OCI-LY1 (cell line): ENCODE measurements around the gene RBKS.

Experiments used
- H2AFZ ChIP-seq: fragments of 200-600 bp; sonication (generic), shearing (Covaris generic); 2 replicates; pipeline ENCODE4 v1.6.0; 2014; ENCODE audit warnings: antibody characterized with exemption, mild to moderate bottlenecking, low read length
- H3F3A ChIP-seq: fragments of 200-600 bp; sonication (generic), shearing (Covaris generic); 2 replicates; pipeline ENCODE4 v1.6.0; 2014; ENCODE audit warnings: mild to moderate bottlenecking, antibody characterized with exemption, low read length, moderate library complexity; ENCODE audit not compliant: insufficient read depth
- H3K27ac ChIP-seq: fragments of 200-600 bp; sonication (generic); 2 replicates; pipeline ENCODE4 v1.5.1; 2014; ENCODE audit warnings: low read length, mixed run types, mild to moderate bottlenecking, low read depth; ENCODE audit not compliant: poor library complexity, severe bottlenecking
- H3K27me3 ChIP-seq: fragments of 200-600 bp; sonication (generic); 2 replicates; pipeline ENCODE4 v1.6.0; 2014; ENCODE audit warnings: antibody characterized with exemption, mild to moderate bottlenecking, low read length, moderate library complexity; ENCODE audit not compliant: insufficient read depth
- H3K36me3 ChIP-seq: fragments of 200-600 bp; sonication (generic); 2 replicates; pipeline ENCODE4 v1.6.1; 2014; ENCODE audit warnings: mild to moderate bottlenecking, antibody characterized with exemption, low read length, moderate library complexity, mixed read lengths; ENCODE audit not compliant: insufficient read depth
- H3K4me1 ChIP-seq: fragments of 200-600 bp; sonication (generic); 2 replicates; pipeline ENCODE4 v1.5.1; 2014; ENCODE audit warnings: mild to moderate bottlenecking, low read length, moderate library complexity; ENCODE audit not compliant: insufficient read depth, severe bottlenecking
- H3K4me2 ChIP-seq: fragments of 200-600 bp; sonication (generic), shearing (Covaris generic); 2 replicates; pipeline ENCODE4 v1.6.1; 2014; ENCODE audit warnings: low read length
- H3K4me3 ChIP-seq: fragments of 200-600 bp; sonication (generic); 2 replicates; pipeline ENCODE4 v1.5.1; 2014; ENCODE audit warnings: low read length, low read depth, mild to moderate bottlenecking, mixed read lengths; ENCODE audit not compliant: poor library complexity, severe bottlenecking
- H3K79me2 ChIP-seq: fragments of 200-600 bp; shearing (Covaris generic); 2 replicates; pipeline ENCODE4 v1.6.1; 2016; ENCODE audit warnings: mixed run types, low read length, mixed read lengths; ENCODE audit not compliant: insufficient read depth
- H3K9ac ChIP-seq: fragments of 200-600 bp; sonication (generic), shearing (Covaris generic); 2 replicates; pipeline ENCODE4 v1.6.1; 2014; ENCODE audit warnings: mild to moderate bottlenecking, low read length, mixed read lengths
- H3K9me2 ChIP-seq: fragments of 200-600 bp; sonication (generic), shearing (Covaris generic); 2 replicates; pipeline ENCODE4 v1.6.1; 2014; ENCODE audit warnings: low read depth, mild to moderate bottlenecking, low read length, mixed read lengths
- H3K9me3 ChIP-seq: fragments of 200-600 bp; shearing (Covaris generic); 2 replicates; pipeline ENCODE4 v1.6.1; 2014; ENCODE audit warnings: low read length, mixed read lengths
- H4K20me1 ChIP-seq: fragments of 200-600 bp; sonication (generic), shearing (Covaris generic); 2 replicates; pipeline ENCODE4 v1.6.0; 2016; ENCODE audit warnings: mild to moderate bottlenecking, low read length; ENCODE audit not compliant: insufficient read depth
- CTCF ChIP-seq: fragments of 200-600 bp; sonication (generic), shearing (Covaris generic); IDR thresholded peaks from 2 replicates; pipeline ENCODE4 v1.5.1; 2017; ENCODE audit warnings: mild to moderate bottlenecking, antibody characterized with exemption, low read length, moderate library complexity, mixed read lengths
- EZH2 ChIP-seq: fragments of 200-600 bp; sonication (generic), shearing (Covaris generic); IDR thresholded peaks from 2 replicates; pipeline ENCODE4 v1.8.0; 2017; ENCODE audit warnings: borderline replicate concordance, mixed run types, mild to moderate bottlenecking, antibody characterized with exemption, low read length, moderate library complexity, mixed read lengths

Gene RBKS

GRCh38 chr2:27847333-27847732 is 42.9 kb downstream of the RBKS start:
- no peak overlapping the region for H3K9ac ChIP-seq
- H3K9me2 ChIP-seq, result no peaks in the 10 kb centered on the region
- H3K4me2 ChIP-seq, result no peak overlapping the region
- H2AFZ ChIP-seq, result no peak overlapping the region
- H3K4me1 ChIP-seq, result no peaks in the 10 kb centered on the region
- H3K27ac ChIP-seq, result no peak overlapping the region
- H3K4me3 ChIP-seq, result no peak overlapping the region
- no peaks in the 10 kb centered on the region for H3K79me2 ChIP-seq
- TF ChIP-seq EZH2 (no peak), CTCF (no peak)
- H3K36me3 ChIP-seq, result no peaks in the 10 kb centered on the region
- H4K20me1 ChIP-seq, result no peaks in the 10 kb centered on the region
- H3K27me3 ChIP-seq, result no peaks in the 10 kb centered on the region
- H3F3A ChIP-seq, result no peaks in the 10 kb centered on the region
- no peaks in the 10 kb centered on the region for H3K9me3 ChIP-seq

GRCh38 chr2:27844821-27845255 is 45.3 kb downstream of the RBKS start:
- H3F3A ChIP-seq, result no peaks in the 10 kb centered on the region
- H3K9ac ChIP-seq, result no peak overlapping the region
- no peaks in the 10 kb centered on the region for H3K36me3 ChIP-seq
- H3K4me3 ChIP-seq, result no peak overlapping the region
- H3K9me3 ChIP-seq, result no peaks in the 10 kb centered on the region
- no peak overlapping the region for H3K27ac ChIP-seq
- H3K4me2 ChIP-seq, result no peak overlapping the region
- no peaks in the 10 kb centered on the region for H3K4me1 ChIP-seq
- H2AFZ ChIP-seq, result no peak overlapping the region
- no peaks in the 10 kb centered on the region for H3K79me2 ChIP-seq
- TF ChIP-seq CTCF (no peak), EZH2 (no peak)
- H4K20me1 ChIP-seq, result no peaks in the 10 kb centered on the region
- no peaks in the 10 kb centered on the region for H3K9me2 ChIP-seq
- H3K27me3 ChIP-seq, result no peaks in the 10 kb centered on the region

GRCh38 chr2:27843992-27844391 is 46.2 kb downstream of the RBKS start:
- Histone ChIP-seq H3K36me3 (no peaks in the 10 kb centered on the region), H3K79me2 (no peaks in the 10 kb centered on the region), H3K27me3 (no peaks in the 10 kb centered on the region), H3K4me2 (no peak overlapping the region), H3F3A (no peaks in the 10 kb centered on the region), H2AFZ (no peak overlapping the region), H4K20me1 (no peaks in the 10 kb centered on the region), H3K9ac (no peak overlapping the region), H3K9me2 (no peaks in the 10 kb centered on the region), H3K27ac (no peak overlapping the region), H3K4me3 (no peak overlapping the region), H3K9me3 (no peaks in the 10 kb centered on the region), H3K4me1 (no peaks in the 10 kb centered on the region)
- TF ChIP-seq EZH2, result no peak
- no peak for TF ChIP-seq CTCF
